ENCODE results near the gene VAV2.

The VAV2 gene, protein sequence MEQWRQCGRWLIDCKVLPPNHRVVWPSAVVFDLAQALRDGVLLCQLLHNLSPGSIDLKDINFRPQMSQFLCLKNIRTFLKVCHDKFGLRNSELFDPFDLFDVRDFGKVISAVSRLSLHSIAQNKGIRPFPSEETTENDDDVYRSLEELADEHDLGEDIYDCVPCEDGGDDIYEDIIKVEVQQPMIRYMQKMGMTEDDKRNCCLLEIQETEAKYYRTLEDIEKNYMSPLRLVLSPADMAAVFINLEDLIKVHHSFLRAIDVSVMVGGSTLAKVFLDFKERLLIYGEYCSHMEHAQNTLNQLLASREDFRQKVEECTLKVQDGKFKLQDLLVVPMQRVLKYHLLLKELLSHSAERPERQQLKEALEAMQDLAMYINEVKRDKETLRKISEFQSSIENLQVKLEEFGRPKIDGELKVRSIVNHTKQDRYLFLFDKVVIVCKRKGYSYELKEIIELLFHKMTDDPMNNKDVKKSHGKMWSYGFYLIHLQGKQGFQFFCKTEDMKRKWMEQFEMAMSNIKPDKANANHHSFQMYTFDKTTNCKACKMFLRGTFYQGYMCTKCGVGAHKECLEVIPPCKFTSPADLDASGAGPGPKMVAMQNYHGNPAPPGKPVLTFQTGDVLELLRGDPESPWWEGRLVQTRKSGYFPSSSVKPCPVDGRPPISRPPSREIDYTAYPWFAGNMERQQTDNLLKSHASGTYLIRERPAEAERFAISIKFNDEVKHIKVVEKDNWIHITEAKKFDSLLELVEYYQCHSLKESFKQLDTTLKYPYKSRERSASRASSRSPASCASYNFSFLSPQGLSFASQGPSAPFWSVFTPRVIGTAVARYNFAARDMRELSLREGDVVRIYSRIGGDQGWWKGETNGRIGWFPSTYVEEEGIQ

GRCh38 chr9:133991964-133992779 is at the start of gene VAV2:
TSS of gene VAV2 (minus strand) at chr9:133992324. CDS start at chr9:133992278, 46 bp downstream.
- peak; percentile 50 for DNase-seq

- DNase-seq: no peak
Observed at GRCh38 chr9:134041649-134041962, 49.5 kb upstream of the VAV2 start.

DNA sequence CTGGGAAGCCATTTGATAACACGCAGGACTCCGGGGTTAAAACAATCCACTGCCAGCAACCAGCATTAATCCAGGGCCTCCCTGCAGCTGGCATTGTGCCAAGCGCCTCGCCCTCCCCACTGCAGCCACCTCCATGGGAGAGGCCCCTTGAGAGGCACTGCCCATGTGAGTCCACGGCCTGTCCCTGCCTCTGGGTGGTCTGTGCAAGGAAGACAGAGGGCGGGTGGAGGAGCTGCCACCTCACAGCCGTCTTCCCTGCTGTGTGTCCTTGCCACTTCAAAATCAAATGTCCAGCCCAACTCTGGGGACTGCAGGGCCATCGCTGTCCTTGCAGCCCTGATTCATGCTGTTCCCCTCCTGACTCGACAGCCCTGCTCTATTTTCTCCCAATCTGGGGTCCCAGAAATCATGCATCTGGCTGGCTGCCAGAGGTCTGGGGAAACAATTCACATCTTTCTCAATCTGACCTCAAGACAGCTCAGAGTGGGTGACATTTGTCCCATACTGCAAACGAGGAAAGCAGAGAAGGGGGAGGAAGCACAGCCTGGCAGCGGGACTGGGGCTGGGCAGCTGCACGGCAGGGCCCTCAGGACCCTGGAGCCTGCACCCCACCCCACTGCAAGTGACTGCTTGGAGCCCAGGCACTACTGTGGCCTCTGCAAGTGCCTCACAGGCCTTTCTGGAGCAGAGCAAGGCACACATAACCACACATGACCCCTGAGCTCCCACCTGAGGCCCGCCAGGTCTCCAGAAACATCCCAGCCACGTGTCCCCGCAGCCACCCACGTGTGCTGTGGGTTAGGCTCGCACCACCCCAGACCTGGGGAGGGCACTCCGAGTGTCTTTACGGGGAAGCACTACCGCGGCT is 48.9 kb upstream of the VAV2 start:
- DNase-seq: no peak

DNA sequence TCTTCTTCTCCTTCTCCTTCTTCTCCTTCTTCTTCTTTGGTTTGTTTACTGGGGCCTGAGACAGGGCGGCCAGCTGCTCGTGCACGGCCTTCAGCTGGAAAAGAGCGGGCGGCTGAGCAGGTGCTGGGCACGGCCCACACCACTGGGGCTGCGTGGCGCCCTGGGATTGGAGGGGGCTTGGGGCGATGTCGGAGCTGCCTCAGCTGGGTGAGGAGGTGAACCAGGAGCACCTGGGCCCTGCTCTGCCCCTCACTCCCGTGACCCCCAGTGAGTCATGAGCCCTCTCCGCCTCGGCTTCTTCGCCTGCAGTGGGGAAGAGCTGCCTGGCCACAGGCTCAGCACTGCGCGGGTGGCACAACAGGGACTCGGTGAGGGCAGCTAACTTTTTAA is 48.0 kb upstream of the VAV2 start:
- no peak for DNase-seq

DNA sequence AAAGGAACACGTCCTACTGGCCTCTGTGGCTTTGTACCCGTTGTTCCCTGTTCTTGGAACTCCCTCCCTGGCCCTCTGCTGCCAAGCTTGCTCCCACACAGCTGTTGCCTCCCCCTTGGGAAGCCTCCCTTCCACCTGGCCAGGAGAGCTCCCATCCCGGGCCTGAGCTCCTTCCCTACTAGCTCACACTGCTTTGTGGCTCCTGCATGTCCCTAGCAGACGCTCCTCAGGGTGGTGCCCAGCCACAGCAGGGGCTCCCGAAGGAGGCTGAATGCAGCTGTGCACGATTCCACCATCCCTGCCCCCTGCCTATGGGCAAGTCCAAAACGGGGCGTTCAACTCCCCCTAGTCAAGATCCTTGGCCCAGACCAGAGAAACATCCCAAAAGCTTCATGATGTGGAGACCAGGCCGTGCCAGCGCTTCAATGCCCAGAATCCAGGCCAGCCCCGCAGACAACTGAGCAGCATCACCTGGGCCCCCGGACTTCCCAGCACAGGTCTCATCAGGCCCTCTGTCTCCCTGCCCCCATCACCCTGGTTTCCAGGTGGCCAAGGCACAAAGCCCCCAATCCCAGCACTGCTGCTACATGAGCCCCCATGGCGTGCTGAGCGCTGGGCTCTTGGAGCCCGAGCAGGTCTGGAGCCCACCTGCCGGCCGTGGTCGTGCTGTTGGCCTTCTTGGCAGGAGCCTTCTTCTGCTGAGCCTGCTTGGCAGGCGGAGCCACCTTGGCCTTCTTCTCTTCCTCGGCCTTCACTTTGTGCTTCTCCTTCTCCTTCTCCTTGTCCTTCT is 47.5 kb upstream of the VAV2 start:
- no peak for DNase-seq

DNA sequence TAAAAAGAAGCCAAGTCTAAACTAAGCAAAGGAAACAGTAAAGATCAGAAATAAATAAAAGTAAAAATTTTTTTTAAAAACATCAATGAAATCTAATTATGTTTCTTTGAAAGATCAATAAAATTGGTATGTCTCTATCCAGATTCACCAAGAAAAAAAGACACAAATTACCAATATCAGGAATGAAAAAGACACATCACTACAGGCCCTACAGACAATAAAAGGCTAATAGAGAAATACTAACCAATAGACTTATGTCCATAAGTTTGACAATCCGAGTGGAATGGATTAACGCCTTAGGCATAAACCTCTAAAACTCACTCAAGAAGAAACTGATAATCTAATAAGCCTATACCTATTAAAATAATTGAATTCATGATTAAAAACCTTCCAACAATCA is 45.5 kb upstream of the VAV2 start:
- no peak for DNase-seq

- no peak for DNase-seq
Observed at GRCh38 chr9:134036130-134036529, 44.0 kb upstream of the VAV2 start.

- no peak for DNase-seq
Observed at GRCh38 chr9:134035041-134036039, 43.2 kb upstream of the VAV2 start.

DNA sequence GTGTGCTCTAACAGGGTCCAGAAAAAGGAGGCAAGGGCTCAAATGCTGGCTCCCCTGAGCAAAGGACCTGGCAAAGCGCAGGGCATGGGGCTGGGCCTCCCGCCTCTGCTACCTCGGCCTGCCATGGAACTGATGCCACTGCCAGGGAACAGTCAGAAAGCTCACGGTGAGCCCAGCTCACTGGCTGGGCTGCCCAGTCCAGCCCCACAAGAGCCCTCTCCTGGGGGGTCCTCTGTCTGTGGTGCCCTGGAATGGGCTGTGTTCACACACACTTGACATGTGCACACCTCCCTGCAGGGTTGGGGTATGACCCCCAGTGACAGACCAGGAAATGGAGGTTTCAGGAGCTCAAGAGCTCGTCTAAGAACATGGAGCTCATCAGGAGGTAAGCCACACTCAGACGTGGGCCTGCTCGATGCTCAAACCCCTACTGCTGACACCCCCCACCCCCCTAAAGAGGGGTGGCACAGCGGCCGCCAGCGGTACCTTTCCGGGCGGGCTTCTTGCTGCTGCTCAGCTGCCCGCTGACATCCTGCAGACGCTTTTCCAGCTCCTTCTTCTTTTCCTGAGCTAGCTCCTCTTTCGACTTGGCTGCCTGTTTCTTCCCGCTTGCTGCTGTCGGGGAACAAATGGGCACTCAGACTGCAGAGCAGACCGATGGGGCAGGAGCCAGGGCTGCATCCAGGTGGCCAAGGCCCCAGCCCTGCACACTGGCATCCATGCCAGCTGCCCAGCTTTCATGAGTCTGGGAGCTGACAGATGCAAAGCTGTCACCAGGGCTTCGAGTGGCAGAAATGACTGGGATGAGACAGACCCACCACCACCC is 42.3 kb upstream of the VAV2 start:
- DNase-seq: no peak

GRCh38 chr9:134033516-134034214 is 41.5 kb upstream of the VAV2 start:
- no peak for DNase-seq

- no peak for DNase-seq
Observed at GRCh38 chr9:134032456-134033222, 40.5 kb upstream of the VAV2 start.

DNA sequence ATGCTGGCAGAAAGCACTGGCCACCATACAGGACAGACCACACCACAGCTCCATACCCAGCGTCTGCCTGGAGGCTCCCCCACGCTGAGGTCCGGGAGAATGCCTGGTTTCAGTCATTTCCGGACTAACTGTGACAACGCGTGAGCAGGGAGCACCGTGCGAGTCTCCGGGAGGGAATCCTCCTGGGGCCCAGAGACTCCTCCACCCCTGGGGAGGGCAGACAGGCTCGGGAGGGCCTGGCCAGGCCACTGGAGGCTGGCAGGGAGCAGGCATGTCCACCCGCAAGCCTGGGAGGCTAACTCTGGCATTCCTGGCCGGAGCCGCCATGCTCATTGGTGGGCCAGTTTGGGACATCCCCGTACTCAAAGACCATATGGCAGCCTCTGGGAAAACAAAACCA is 39.7 kb upstream of the VAV2 start:
- DNase-seq: no peak

DNA sequence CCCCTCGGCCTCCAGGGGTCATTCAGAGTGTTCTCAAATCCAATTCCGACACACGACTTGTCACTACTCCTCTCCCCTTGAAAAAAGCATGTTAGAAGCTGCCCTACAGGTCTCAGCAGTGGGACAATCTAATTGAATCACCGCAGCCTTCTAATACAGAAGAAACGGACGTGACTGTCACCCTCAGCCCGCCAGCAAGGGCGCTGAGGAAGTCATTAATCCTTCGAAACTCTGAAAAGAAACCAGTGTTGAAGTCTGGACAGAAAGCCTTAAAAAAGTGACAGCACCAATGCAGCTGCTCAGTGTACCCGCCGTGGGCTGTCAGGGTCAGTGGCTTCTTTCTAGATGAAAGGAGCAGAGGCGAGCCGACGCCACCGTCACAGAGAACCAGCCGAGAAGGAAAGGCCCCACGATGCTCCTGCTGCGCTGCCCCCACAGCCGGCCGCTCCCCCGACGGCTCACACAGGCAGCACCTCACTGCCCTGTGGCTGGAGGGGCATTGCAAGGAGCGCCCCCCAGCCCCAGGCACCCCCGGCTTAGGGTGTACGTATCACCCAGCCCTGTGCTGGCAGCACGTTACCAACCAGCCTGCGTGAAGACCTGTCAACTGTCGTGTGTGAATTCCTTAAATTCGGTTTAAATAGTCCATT is 38.8 kb upstream of the VAV2 start:
- no peak for DNase-seq

- no peak for DNase-seq
Observed at GRCh38 chr9:134029248-134030226, 37.4 kb upstream of the VAV2 start.

DNA sequence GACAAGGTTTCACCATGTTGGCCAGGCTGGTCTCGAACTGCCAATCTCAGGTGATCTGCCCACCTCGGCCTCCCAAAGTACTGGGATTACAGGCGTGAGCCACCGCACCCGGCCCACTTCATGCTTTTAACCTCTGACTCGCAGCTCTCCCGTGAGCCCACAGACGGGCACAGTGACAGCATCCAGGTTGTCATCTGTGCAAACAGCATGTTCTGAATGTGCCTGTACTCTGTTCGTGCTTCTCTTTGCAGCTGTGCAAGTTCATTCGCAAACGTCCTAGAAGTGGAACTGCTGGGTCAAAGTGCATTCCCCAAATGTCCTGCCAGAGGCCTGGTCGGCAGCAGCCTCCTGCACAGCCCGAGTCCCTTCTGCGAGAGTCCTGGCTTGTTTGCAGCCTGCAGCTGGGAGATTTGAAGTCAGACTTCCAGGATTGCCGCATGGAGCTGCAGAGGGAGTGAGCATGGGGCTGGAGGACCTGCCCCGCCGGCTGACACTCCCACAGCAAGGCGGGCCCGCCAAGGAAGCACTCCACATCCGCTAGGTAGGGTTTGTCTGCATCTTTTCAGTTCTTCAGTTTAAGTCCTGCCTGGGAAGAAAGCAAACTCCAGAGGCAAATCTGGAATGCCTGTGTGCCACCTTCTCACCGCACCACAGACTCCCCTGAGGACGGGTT is 36.6 kb upstream of the VAV2 start:
- no peak for DNase-seq
